GM12801 (cell line): ENCODE results near the gene RIPOR3.

ENCODE experiments used
- TF ChIP-seq, protein P1 (sequence below): IDR thresholded peaks from one replicate; pipeline ENCODE4 v1.5.1; 2011; ENCODE audit warnings: control low read depth; ENCODE audit not compliant: insufficient read length; ENCODE audit errors: extremely low read depth

RIPOR3 gene

DNA sequence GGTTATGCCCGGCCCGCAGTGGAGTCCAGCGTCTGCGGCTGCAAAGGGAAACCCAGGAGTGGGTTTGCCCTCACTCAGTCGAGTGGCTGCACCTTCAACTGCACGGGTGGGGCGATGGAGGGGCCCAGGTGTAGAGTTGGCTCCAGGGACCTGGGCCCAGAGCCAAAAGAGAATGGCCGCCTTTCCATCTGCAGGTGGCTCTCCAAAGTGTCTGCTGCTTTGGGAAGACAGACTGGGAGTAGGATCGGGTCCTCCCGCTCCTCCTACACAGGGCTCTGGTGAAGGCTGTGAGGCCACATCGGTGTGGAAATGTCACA, 101.0 kb downstream of the RIPOR3 start:
- TF ChIP-seq, protein P1, sequence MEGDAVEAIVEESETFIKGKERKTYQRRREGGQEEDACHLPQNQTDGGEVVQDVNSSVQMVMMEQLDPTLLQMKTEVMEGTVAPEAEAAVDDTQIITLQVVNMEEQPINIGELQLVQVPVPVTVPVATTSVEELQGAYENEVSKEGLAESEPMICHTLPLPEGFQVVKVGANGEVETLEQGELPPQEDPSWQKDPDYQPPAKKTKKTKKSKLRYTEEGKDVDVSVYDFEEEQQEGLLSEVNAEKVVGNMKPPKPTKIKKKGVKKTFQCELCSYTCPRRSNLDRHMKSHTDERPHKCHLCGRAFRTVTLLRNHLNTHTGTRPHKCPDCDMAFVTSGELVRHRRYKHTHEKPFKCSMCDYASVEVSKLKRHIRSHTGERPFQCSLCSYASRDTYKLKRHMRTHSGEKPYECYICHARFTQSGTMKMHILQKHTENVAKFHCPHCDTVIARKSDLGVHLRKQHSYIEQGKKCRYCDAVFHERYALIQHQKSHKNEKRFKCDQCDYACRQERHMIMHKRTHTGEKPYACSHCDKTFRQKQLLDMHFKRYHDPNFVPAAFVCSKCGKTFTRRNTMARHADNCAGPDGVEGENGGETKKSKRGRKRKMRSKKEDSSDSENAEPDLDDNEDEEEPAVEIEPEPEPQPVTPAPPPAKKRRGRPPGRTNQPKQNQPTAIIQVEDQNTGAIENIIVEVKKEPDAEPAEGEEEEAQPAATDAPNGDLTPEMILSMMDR: no peak

DNA sequence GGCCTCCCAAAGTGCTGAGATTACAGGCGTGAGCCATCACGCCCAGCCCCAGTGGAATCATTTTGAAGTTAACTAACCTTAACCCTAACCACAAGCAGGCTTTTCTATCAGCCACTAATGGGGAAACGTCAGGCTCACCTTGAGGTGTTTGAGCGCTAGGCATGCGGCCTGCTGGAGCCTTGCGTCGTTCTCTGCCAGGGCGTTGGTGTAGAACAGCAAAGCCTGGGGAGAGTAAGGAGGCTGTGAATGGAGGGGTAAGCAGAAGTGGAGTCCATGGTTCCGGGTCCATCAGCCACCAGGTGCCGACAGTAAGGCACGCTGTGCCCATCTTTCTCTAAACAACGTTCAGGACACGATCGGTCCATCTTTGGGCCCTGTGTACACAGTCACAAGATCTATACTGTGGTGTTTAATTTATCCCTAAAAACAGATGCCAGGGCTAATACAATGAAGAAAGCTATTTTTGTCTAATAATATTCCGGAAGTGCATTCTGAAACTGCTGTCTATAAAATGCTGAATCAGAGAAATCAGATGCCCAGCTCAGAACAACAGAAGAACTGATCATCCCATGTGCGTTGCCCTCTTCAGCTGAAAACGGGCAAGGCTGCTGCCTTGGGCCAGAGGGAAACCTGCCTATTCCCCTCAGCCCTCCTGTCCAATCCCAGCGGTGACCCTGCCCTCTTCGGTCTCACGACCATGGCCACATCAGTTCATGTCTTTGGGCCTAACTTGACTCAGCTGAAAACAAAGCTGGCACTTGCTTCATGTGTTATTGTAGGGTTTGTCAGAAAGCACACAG, 101.6 kb downstream of the RIPOR3 start:
- TF ChIP-seq, protein P1: no peak

DNA sequence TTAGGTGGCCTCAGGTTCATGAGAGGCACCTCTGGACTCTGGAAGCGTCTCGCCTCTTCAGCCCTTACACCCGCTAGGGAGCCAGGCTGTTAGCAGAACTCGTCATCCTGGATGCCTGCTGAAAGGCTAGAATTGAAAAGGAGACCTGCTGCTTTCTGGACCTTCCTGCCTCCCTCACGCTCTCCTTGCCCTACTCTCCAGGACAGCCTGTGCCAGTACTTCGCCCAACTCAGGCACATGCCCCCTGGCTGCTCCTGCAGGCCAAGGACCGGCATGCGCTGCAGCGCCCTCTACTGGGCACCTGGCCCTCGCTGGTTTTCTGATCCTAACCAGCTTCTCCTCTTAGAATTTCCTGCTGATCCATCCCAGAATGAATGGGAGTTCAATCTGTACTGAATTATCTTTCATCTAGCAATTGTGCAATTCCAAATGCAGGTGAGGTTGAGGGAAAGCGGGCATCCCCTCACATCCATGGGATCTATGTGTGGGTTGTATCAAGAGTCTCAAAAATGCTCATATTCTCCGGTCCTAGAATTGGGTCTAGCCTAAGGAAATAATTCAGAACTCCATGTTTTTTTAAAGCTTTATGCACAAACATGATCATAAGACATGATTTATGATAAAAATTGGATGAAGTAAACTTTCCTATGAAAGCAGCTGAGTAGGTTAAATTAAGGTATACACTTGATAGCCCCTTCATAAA, 103.2 kb downstream of the RIPOR3 start:
- TF ChIP-seq, protein P1: peak; percentile 95

DNA sequence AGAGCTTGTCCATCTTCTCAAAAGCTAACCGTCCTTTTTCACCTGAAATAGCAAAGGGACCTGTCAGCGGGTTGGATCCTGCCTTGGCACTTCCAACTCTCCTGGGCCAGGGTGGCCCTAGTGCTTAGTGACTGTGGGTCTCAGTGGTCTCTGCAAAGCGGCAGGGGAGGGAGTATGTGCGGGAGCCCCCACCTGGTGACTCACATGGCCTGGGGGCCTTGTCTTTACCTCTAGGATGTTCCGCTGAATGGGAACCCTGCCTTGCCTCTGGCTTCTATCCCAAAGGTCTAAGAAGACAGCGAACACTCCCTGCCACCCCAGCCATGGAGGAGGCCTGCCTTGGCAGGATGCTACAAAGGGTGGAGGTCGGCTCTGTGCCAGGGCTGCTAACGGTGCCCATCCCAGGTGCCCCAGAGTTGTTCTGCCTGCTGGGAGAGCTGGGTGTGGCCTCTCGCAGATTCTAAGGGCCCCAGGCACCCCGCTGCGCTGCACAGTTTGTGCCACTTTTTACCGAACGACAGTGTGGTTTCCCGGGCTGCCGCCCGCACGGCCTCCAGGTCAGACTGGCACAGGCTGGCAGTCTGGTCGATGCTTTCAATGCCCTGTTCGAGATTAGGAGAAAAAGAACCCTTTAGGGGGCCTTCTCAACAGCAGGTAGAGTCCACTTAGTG, 103.9 kb downstream of the RIPOR3 start:
- TF ChIP-seq, protein P1: no peak

GRCh38 chr20:50586531-50587232, 104.7 kb downstream of the RIPOR3 start:
- TF ChIP-seq, protein P1: no peak

DNA sequence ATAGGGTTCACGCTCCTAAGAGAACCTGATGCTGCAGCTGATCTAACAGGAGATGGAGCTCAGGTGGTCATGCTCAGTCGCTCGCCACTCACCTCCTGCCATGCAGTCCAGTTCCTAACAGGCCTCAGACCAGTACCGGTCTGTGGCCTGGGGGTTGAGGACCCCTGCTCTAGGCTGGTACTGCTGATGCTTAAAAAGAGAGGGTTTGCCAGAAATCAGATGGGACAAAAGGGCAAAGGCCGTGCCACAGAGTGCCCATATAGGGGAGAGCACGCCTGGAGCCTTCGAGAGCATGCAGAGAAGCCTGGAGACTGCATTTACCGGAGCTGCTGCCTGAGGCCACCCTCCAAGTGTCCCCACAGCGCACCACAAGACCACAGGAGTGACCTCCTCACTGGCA, 105.7 kb downstream of the RIPOR3 start:
- TF ChIP-seq, protein P1: no peak

GRCh38 chr20:50585214-50585613, 106.1 kb downstream of the RIPOR3 start:
- TF ChIP-seq, protein P1: no peak
